Suprapubic skin (tissue), 4 donors: ENCODE measurements around the gene GNPAT. TPM values are rescaled to one million over a fixed set of nuclear protein-coding genes. Genes with fewer than 3 reads are reported as not detected.
A peak's percentile ranks its signal among the peaks of the same experiment; 100 is the strongest.

ENCODE experiments used
- DNase-seq, 2 donors: peaks; one replicate each; pipeline ENCODE4 v3.0.0-alpha.2; 2019; ENCODE audit warnings: low spot score in 2 of 2
- H3K27ac ChIP-seq: fragments of 200-600 bp; sonication (generic); one replicate; pipeline ENCODE4 v1.5.1; 2019
- H3K27me3 ChIP-seq: fragments of 200-600 bp; sonication (generic); one replicate; pipeline ENCODE4 v1.5.1; 2019
- H3K36me3 ChIP-seq: fragments of 200-600 bp; sonication (generic); one replicate; pipeline ENCODE4 v1.5.1; 2019
- H3K4me1 ChIP-seq: fragments of 200-600 bp; sonication (generic); one replicate; pipeline ENCODE4 v1.5.1; 2019
- H3K4me3 ChIP-seq: fragments of 200-600 bp; sonication (generic); one replicate; pipeline ENCODE4 v1.5.1; 2019; ENCODE audit warnings: mild to moderate bottlenecking
- H3K9me3 ChIP-seq: fragments of 200-600 bp; sonication (generic); one replicate; pipeline ENCODE4 v1.5.1; 2019
- CTCF ChIP-seq, 2 donors: fragments of 200-600 bp in 1 of 2; fragments of 450-650 bp in 1 of 2; sonication (generic) in 1 of 2; IDR thresholded peaks; one replicate each; pipeline ENCODE4 v1.5.1; 2016 to 2019; ENCODE audit warnings: antibody characterized with exemption in 2 of 2, mild to moderate bottlenecking in 1 of 2, moderate library complexity in 1 of 2
- EP300 ChIP-seq: sonication (generic); formaldehyde crosslinking; IDR thresholded peaks from one replicate; pipeline ENCODE4 v1.6.1; 2017; ENCODE audit warnings: antibody characterized with exemption
- POLR2A ChIP-seq, 2 donors: fragments of 450-650 bp; IDR thresholded peaks; one replicate each; pipeline ENCODE4 v1.6.1; 2017; ENCODE audit warnings: antibody characterized with exemption in 2 of 2, mild to moderate bottlenecking in 2 of 2, moderate library complexity in 2 of 2
- POLR2AphosphoS5 ChIP-seq, 3 donors: sonication (generic); formaldehyde crosslinking; IDR thresholded peaks; one replicate each; pipeline ENCODE4 v1.6.1; 2017; ENCODE audit warnings: antibody characterized with exemption in 3 of 3
- WGBS: methylation state at CpG from one replicate; pipeline ENCODE4 v1.1.5; 2018; 5-methylcytosine and 5-hydroxymethylcytosine counted together
- total RNA-seq, 4 donors: library from RNA; depleted of rRNA; stranded (reverse); fragments of >200 nt; gene quantifications; one replicate each; pipeline ENCODE4 v1.1.0, GENCODE V29; 2016

The GNPAT gene
- total RNA-seq, 4 donors from 2014 or later: 32.5 to 56.9 (median 42.7) TPM

GRCh38 chr1:231317306-231318014, 76.4 kb downstream of the GNPAT start:
- H3K4me1 ChIP-seq: no peaks in the 10 kb centered on the region
- no peaks in the 10 kb centered on the region for H3K27me3 ChIP-seq
- H3K36me3 ChIP-seq: no peaks in the 10 kb centered on the region
- 94% methylated on average over 21 of the region's 44 CpGs for WGBS
- no peak overlapping the region for H3K27ac ChIP-seq
- H3K9me3 ChIP-seq: no peaks in the 10 kb centered on the region
- no peak overlapping the region for H3K4me3 ChIP-seq
- DNase-seq: peak in 1 of 2 donors; percentile 57
- TF ChIP-seq EP300 (no peak), POLR2A (IDR thresholded peaks at IDR 0.05) (no peak), POLR2AphosphoS5 (IDR thresholded peaks at IDR 0.05) (no peak), CTCF (IDR thresholded peaks at IDR 0.05) (no peak)

- WGBS: 96% methylated on average over 15 of the region's 15 CpGs
- no peaks in the 10 kb centered on the region for H3K9me3 ChIP-seq
- H3K4me1 ChIP-seq: no peaks in the 10 kb centered on the region
- TF ChIP-seq POLR2AphosphoS5 (IDR thresholded peaks at IDR 0.05): no peak
- H3K27ac ChIP-seq: no peak overlapping the region
- no peaks in the 10 kb centered on the region for H3K27me3 ChIP-seq
- no peaks in the 10 kb centered on the region for H3K36me3 ChIP-seq
- DNase-seq: peak in 1 of 2 donors; percentile 55
- H3K4me3 ChIP-seq: no peak overlapping the region
Observed at GRCh38 chr1:231318015-231318355, 77.0 kb downstream of the GNPAT start.

DNA sequence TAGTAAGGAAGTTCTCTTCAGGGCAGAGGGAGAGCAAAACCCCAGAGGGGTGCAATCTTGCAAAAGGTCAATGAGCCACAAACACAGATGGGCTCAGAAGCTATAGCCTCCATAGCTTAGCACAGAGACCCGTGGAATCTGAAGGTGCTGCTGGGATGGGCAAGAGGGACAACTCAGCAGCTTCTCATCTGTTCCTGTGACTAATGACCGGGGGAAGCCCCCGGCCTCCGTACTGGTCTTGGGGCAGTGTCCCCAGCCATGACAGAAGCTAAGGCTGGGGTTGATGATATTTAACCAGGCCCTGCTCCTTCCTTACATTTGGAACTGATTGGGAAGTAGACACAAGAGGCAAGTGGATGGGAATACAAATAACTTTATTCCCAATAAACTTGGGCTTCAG, 77.6 kb downstream of the GNPAT start:
- Histone ChIP-seq H3K36me3 (no peaks in the 10 kb centered on the region), H3K4me3 (no peak overlapping the region), H3K4me1 (no peaks in the 10 kb centered on the region), H3K9me3 (no peaks in the 10 kb centered on the region), H3K27ac (no peak overlapping the region), H3K27me3 (no peaks in the 10 kb centered on the region)
- TF ChIP-seq CTCF (IDR thresholded peaks at IDR 0.05): no peak
- TF ChIP-seq POLR2AphosphoS5 (IDR thresholded peaks at IDR 0.05): no peak
- no peak for TF ChIP-seq POLR2A (IDR thresholded peaks at IDR 0.05)
- DNase-seq: no peak
- 89% methylated on average over 4 of the region's 4 CpGs for WGBS

- peak in 1 of 2 donors; percentile 3 for DNase-seq
- Histone ChIP-seq H3K4me1 (no peaks in the 10 kb centered on the region), H3K27me3 (no peaks in the 10 kb centered on the region), H3K36me3 (no peaks in the 10 kb centered on the region), H3K4me3 (no peak overlapping the region), H3K27ac (no peak overlapping the region), H3K9me3 (no peaks in the 10 kb centered on the region)
- WGBS: 91% methylated on average over 9 of the region's 9 CpGs
- TF ChIP-seq CTCF (IDR thresholded peaks at IDR 0.05) (no peak), EP300 (no peak), POLR2AphosphoS5 (IDR thresholded peaks at IDR 0.05) (no peak), POLR2A (IDR thresholded peaks at IDR 0.05) (no peak)
Observed at GRCh38 chr1:231319080-231319479, 78.1 kb downstream of the GNPAT start.

DNA sequence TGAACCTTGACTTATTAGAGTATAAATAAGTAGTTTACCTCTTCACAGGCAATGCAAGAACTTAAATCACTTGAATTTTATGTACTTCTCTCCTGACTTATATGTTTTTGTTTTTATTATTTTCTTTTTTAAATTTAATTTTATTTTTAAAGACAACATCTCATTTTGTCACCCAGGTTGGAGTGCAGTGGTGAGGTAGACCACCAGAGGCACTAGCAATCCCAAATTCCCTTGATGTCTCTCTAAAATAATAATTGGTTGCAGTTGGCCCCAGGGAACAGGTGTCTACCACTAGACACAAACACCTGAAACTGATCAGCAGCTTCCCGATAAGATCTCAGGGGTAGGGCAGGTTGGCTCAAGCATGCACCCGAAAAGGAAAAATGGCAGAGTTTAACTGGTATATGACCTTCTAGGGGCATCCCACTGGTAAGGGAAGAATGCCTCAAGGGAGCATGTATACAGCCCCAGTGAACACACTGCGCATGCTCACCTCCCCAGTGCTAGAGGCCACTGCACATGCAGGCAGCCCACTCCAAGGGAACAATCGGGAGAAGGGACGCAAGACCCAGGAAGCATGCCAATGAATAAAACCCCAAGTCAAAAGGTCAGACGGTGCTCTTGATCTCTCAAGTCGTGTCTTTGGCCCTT, 82.0 kb downstream of the GNPAT start:
- no peaks in the 10 kb centered on the region for H3K27me3 ChIP-seq
- 75% methylated on average over 7 of the region's 7 CpGs for WGBS

More for the DNA sequence above, 82.0 kb downstream of the GNPAT start:
- no peaks in the 10 kb centered on the region for H3K4me1 ChIP-seq
- H3K9me3 ChIP-seq: no peaks in the 10 kb centered on the region
- H3K4me3 ChIP-seq: no peak overlapping the region
- no peak overlapping the region for H3K27ac ChIP-seq
- TF ChIP-seq EP300 (no peak), POLR2A (IDR thresholded peaks at IDR 0.05) (no peak), POLR2AphosphoS5 (IDR thresholded peaks at IDR 0.05) (no peak), CTCF (IDR thresholded peaks at IDR 0.05) (no peak)
- H3K36me3 ChIP-seq: no peaks in the 10 kb centered on the region
- peak in 1 of 2 donors; percentile 21 for DNase-seq
